ENCODE results near the gene STAC2. TPM values are rescaled to one million over a fixed set of nuclear protein-coding genes. Genes with fewer than 3 reads are reported as not detected.

The STAC2 gene
- total RNA-seq, 4 donors from 2014 or later: 0.17 to 0.29 TPM; not detected in 2

DNA sequence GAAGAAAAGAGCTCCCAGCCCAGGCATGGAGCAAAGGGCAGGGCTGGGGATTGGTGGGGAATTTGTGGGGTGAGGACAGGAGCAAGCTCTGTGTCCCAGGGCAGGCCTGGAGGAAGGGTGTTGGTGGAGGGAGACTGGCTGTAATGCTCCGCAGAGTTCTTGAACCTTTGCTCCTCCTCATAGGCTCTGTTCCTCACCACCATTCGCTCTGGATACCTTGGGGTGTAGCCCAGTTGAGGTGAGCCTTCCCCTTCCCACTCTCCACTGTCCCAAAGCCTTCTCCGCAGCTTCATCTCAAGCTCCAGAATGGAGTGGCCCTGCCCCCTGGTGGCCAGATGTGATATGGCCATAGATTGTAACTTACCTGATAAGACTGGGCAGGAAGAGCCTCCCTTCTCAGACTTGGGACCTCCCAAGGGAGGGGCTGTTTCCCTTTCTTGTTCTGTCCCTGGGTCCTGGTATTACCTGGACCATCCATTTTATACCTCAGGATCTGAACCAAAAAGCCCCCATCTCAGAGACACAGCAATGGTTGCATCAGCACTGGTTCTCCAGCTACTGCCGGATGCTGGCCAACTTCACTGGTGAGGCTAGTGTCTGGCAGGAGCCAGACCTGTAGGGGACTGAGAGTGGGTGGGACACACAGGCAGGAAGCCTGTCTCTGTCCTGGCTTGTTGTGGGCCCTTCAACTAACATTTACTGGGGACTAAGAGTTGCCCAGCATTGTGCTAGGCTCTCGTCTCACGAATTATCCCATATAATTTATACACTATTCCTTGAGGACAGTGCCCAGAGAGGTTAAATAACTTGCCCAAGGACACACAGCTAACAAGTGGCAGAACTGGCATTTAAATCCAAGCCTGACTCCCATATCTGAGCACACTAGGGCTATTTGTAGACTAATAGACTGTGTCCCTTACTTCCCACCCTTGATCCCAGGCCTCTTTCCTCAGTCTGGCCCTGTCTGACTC is 19.1 kb upstream of the STAC2 start:
- H3K9me3 ChIP-seq: no peaks in the 10 kb centered on the region
- no peak overlapping the region for H3K27ac ChIP-seq (replicated peaks in 1 of 4)
- TF ChIP-seq POLR2AphosphoS5 (IDR thresholded peaks at IDR 0.05): peak in 1 of 2 donors; percentile 59
- no peak for TF ChIP-seq EP300 (IDR thresholded peaks at IDR 0.05)
- TF ChIP-seq, protein P1, sequence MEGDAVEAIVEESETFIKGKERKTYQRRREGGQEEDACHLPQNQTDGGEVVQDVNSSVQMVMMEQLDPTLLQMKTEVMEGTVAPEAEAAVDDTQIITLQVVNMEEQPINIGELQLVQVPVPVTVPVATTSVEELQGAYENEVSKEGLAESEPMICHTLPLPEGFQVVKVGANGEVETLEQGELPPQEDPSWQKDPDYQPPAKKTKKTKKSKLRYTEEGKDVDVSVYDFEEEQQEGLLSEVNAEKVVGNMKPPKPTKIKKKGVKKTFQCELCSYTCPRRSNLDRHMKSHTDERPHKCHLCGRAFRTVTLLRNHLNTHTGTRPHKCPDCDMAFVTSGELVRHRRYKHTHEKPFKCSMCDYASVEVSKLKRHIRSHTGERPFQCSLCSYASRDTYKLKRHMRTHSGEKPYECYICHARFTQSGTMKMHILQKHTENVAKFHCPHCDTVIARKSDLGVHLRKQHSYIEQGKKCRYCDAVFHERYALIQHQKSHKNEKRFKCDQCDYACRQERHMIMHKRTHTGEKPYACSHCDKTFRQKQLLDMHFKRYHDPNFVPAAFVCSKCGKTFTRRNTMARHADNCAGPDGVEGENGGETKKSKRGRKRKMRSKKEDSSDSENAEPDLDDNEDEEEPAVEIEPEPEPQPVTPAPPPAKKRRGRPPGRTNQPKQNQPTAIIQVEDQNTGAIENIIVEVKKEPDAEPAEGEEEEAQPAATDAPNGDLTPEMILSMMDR (IDR thresholded peaks at IDR 0.05): peak; percentile 88 to 95 (median 93)
- H3K27me3 ChIP-seq: peaks cover 0 to 38% (median 0%) of the 10 kb centered on the region in 4 donors
- H3K4me3 ChIP-seq: no peak overlapping the region
- H3K36me3 ChIP-seq: no peaks in the 10 kb centered on the region
- WGBS: 55% methylated on average over 5 of the region's 6 CpGs
- DNase-seq (ENCODE audit: extremely low spot score): peak; percentile 96
- peaks cover 6 to 14% (median 10%) of the 10 kb centered on the region in 4 donors for H3K4me1 ChIP-seq
- intact Hi-C loops (cut with DNase I): loop anchor here (5.0 kb wide), 1 partner anchor 38 kb away; no protein-coding TSS in a partner anchor

DNA sequence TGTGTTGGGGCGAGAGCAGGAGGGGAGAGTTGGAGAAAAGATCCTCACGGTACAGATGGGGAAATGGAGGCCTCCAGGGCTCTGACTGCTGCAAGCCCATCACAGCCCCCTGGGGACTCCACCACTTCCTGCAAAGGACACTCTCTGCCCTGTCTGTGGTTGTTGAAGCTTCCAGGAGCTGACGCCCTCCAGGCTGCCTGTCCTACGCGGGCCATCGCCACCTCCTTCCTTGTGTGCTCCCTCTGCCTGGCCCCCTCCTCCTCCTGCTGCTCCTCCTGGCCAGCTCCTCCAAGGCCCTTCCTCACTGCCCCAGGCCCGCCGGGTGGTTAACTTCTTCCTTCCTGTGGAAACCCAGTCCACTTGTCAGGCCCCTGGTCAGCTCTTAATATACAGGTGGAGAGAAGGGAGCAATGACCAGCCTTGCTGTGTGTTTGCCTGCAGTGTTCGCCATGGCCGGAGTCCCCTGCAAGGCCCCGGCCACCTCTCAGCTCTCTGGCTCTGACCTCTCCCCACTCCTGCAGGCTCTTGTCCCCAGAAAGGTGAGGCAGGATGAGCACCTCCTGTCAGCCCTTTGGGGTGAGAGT is 18.4 kb upstream of the STAC2 start:
- intact Hi-C loops (cut with DNase I): loop anchor here (5.0 kb wide), 1 partner anchor 37 kb away; no protein-coding TSS in a partner anchor
- DNase-seq (ENCODE audit: extremely low spot score): no peak

DNA sequence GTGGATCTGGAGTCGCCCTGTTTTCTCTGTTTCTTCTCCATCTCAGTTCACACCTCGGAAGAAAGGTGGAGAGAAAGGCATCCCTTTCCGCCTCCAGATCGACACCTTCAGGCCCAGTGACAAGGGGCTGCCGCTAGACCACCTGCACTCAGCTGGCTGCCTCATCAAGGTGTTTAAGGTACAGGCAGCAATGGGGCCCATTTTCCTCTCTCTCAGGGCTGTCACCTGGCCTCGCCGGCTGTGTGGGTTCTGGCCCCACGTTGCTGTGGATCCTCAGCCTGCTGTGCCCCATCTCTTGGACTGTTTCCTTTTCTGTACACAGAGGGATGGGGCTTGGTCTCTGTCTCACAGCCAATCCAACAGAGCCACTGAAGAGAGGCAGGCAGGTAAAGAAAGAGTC is 17.4 kb upstream of the STAC2 start:
- DNase-seq (ENCODE audit: extremely low spot score): no peak

More for the DNA sequence above, 18.4 kb upstream of the STAC2 start:
- Histone ChIP-seq H3K27me3 (peaks cover 0 to 45% (median 0%) of the 10 kb centered on the region in 4 donors), H3K4me1 (peaks cover 6 to 14% (median 10%) of the 10 kb centered on the region in 4 donors), H3K9me3 (no peaks in the 10 kb centered on the region), H3K27ac (replicated peaks in 1 of 4) (no peak overlapping the region), H3K4me3 (no peak overlapping the region), H3K36me3 (no peaks in the 10 kb centered on the region)
- WGBS: 37% methylated on average over 11 of the region's 11 CpGs
- TF ChIP-seq POLR2A (IDR thresholded peaks at IDR 0.05; ENCODE audit: low read depth) (no peak), EP300 (IDR thresholded peaks at IDR 0.05) (no peak), POLR2AphosphoS5 (IDR thresholded peaks at IDR 0.05) (no peak)
- TF ChIP-seq, protein P1 (IDR thresholded peaks at IDR 0.05): no peak

DNA sequence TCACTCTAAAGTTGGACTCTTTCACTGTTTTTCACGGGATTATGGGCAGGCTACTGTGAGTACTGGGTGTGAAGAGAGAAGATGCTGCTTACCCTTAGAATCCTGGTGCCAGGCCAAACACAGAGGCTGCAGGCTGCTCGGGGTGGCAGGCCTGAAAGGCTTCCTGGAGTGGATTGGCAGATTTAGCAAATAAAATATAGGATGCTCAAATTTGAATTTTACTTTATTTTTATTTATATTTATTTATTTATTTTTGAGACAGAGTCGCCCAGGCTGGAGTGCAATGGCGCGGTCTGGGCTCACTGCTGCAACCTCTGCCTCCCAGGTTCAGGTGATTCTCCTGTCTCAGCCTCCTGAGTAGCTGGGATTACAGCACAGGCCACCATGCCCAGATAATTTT is 14.9 kb upstream of the STAC2 start:
- DNase-seq (ENCODE audit: extremely low spot score): no peak
- TF ChIP-seq EP300 (IDR thresholded peaks at IDR 0.05) (no peak), POLR2AphosphoS5 (IDR thresholded peaks at IDR 0.05) (no peak), POLR2A (IDR thresholded peaks at IDR 0.05; ENCODE audit: low read depth) (no peak)
- TF ChIP-seq, protein P1 (IDR thresholded peaks at IDR 0.05): no peak
- Histone ChIP-seq H3K9me3 (no peaks in the 10 kb centered on the region), H3K4me3 (no peak overlapping the region), H3K4me1 (peaks cover 6 to 13% (median 11%) of the 10 kb centered on the region in 4 donors), H3K36me3 (no peaks in the 10 kb centered on the region), H3K27me3 (peaks cover 0 to 68% (median 0%) of the 10 kb centered on the region in 4 donors), H3K27ac (replicated peaks in 1 of 4) (no peak overlapping the region)
- intact Hi-C loops (cut with DNase I): loop anchor here (5.0 kb wide), 1 partner anchor 33 kb away; no protein-coding TSS in a partner anchor
- 79% methylated on average over 5 of the region's 5 CpGs for WGBS

More for the DNA sequence above, 17.4 kb upstream of the STAC2 start:
- peaks cover 0 to 55% (median 0%) of the 10 kb centered on the region in 4 donors for H3K27me3 ChIP-seq
- no peak overlapping the region for H3K4me3 ChIP-seq
- no peak overlapping the region for H3K27ac ChIP-seq (replicated peaks in 1 of 4)
- TF ChIP-seq, protein P1 (IDR thresholded peaks at IDR 0.05): no peak
- no peak for TF ChIP-seq POLR2A (IDR thresholded peaks at IDR 0.05; ENCODE audit: low read depth)
- no peak for TF ChIP-seq EP300 (IDR thresholded peaks at IDR 0.05)
- TF ChIP-seq POLR2AphosphoS5 (IDR thresholded peaks at IDR 0.05): no peak
- H3K36me3 ChIP-seq: no peaks in the 10 kb centered on the region
- H3K9me3 ChIP-seq: no peaks in the 10 kb centered on the region
- WGBS: 80% methylated on average over 8 of the region's 8 CpGs
- intact Hi-C loops (cut with DNase I): loop anchor here (5.0 kb wide), 1 partner anchor 36 kb away; no protein-coding TSS in a partner anchor
- peaks cover 6 to 14% (median 11%) of the 10 kb centered on the region in 4 donors for H3K4me1 ChIP-seq

Measured in esophagus muscularis mucosa (tissue), 4 donors.